VCaP (cell line): ENCODE measurements around the gene C22orf39.

ENCODE experiments used
- H3K27ac ChIP-seq: fragments of 450-650 bp; 2 replicates; pipeline ENCODE4 v1.5.1; 2017
- CTCF ChIP-seq: fragments of 450-650 bp; conservative IDR thresholded peaks from 2 replicates; pipeline ENCODE4 v1.5.1; 2017; ENCODE audit warnings: mild to moderate bottlenecking, moderate library complexity

Gene C22orf39

GRCh38 chr22:19393704-19394103 is 53.8 kb downstream of the C22orf39 start:
- TF ChIP-seq CTCF = no peak
- no peak overlapping the region for H3K27ac ChIP-seq
